Smooth muscle cell (in vitro differentiated cells): ENCODE results near the gene ROPN1B. TPM values are rescaled to one million over a fixed set of nuclear protein-coding genes. Genes with fewer than 3 reads are reported as not detected.
"Not testable (repeated sequence)": the region's sequence is repeated elsewhere in the genome, so short reads cannot be mapped to it uniquely, and the experiment has no call there.

Source experiments
- DNase-seq: peaks from one replicate; lab custom pipeline; 2025; ENCODE audit not compliant: unreplicated experiment; lab: John Stamatoyannopoulos, UW
- H2AFZ ChIP-seq: fragments of 200-600 bp; sonication (generic); 2 replicates; pipeline ENCODE4 v1.6.0; 2016; ENCODE audit warnings: antibody characterized with exemption, low read depth, mild to moderate bottlenecking
- H3F3A ChIP-seq: fragments of 200-600 bp; sonication (generic); 2 replicates; pipeline ENCODE4 v1.6.0; 2017; ENCODE audit warnings: antibody characterized with exemption, low read depth
- H3K27ac ChIP-seq: fragments of 200-600 bp; sonication (generic); 2 replicates; pipeline ENCODE4 v1.5.1; 2016; ENCODE audit warnings: low read depth, mild to moderate bottlenecking
- H3K27me3 ChIP-seq: fragments of 200-600 bp; sonication (generic); 2 replicates; pipeline ENCODE4 v1.6.1; 2016; ENCODE audit warnings: low read depth, mild to moderate bottlenecking
- H3K36me3 ChIP-seq: fragments of 200-600 bp; sonication (generic); 2 replicates; pipeline ENCODE4 v1.5.1; 2016; ENCODE audit warnings: low read depth
- H3K4me1 ChIP-seq: fragments of 200-600 bp; sonication (generic); 2 replicates; pipeline ENCODE4 v1.5.1; 2016; ENCODE audit warnings: low read depth
- H3K4me2 ChIP-seq: fragments of 200-600 bp; sonication (generic); 2 replicates; pipeline ENCODE4 v1.6.0; 2016; ENCODE audit warnings: mild to moderate bottlenecking
- H3K4me3 ChIP-seq: fragments of 200-600 bp; sonication (generic); 2 replicates; pipeline ENCODE4 v1.5.1; 2016; ENCODE audit warnings: mild to moderate bottlenecking
- H3K79me2 ChIP-seq: fragments of 200-600 bp; sonication (generic); 2 replicates; pipeline ENCODE4 v1.6.0; 2016; ENCODE audit warnings: low read depth, mild to moderate bottlenecking
- H3K9ac ChIP-seq: fragments of 200-600 bp; sonication (generic); 2 replicates; pipeline ENCODE4 v1.6.0; 2016; ENCODE audit warnings: low read depth
- H3K9me3 ChIP-seq: fragments of 200-600 bp; sonication (generic); replicated peaks from 2 replicates; pipeline ENCODE4 v1.5.1; 2016; ENCODE audit warnings: low read depth
- H4K20me1 ChIP-seq: fragments of 200-600 bp; sonication (generic); 2 replicates; pipeline ENCODE4 v1.6.0; 2016; ENCODE audit warnings: low read depth
- CTCF ChIP-seq: fragments of 200-600 bp; sonication (generic); IDR thresholded peaks from 2 replicates; pipeline ENCODE4 v1.5.1; 2017; ENCODE audit warnings: borderline replicate concordance, mild to moderate bottlenecking, antibody characterized with exemption; ENCODE audit not compliant: insufficient read depth, poor library complexity, severe bottlenecking
- WGBS: methylation state at CpG from one replicate; pipeline ENCODE4 v1.1.7; 2016; ENCODE audit warnings: low lambda C conversion rate; 5-methylcytosine and 5-hydroxymethylcytosine counted together
- polyA plus RNA-seq: library from polyadenylated mRNA; unstranded; fragments of >200 nt; fragmentation: Nextera tagmentation; extraction: Ambion mirVana; gene quantifications from 2 replicates; pipeline ENCODE4 v1.2.1, GENCODE V29; 2016
- total RNA-seq: library from RNA; depleted of rRNA; stranded (reverse); fragments of >200 nt; gene quantifications from 2 replicates; pipeline ENCODE4 v1.2.3, GENCODE V29; 2014

Gene ROPN1B
- total and polyA plus RNA-seq, 2 experiments from 2014 or later, result not detected

GRCh38 chr3:125936210-125936815, 32.7 kb upstream of the ROPN1B start:
- not testable (repeated sequence) for H3K9ac ChIP-seq

GRCh38 chr3:125936891-125937290, 32.1 kb upstream of the ROPN1B start:
- H3K79me2 ChIP-seq, H3K9ac ChIP-seq, DNase-seq, H3K4me1 ChIP-seq, H4K20me1 ChIP-seq, H2AFZ ChIP-seq, H3K36me3 ChIP-seq, H3K9me3 ChIP-seq, H3K4me2 ChIP-seq, H3K4me3 ChIP-seq, H3F3A ChIP-seq, H3K27ac ChIP-seq, H3K27me3 ChIP-seq: not testable (repeated sequence)
- 68% methylated on average over 12 of the region's 13 CpGs for WGBS

More at GRCh38 chr3:125936210-125936815, 32.7 kb upstream of the ROPN1B start:
- not testable (repeated sequence) for H3K9me3 ChIP-seq, H3F3A ChIP-seq, DNase-seq, H3K4me2 ChIP-seq, H4K20me1 ChIP-seq, H3K36me3 ChIP-seq, H3K79me2 ChIP-seq, H2AFZ ChIP-seq, H3K27me3 ChIP-seq, H3K4me1 ChIP-seq, H3K4me3 ChIP-seq, H3K27ac ChIP-seq
- WGBS, result 87% methylated on average over 10 of the region's 13 CpGs
- TF ChIP-seq CTCF, result peak; percentile 32

GRCh38 chr3:125947806-125948205, 21.2 kb upstream of the ROPN1B start:
- H3F3A ChIP-seq, H3K79me2 ChIP-seq, H2AFZ ChIP-seq, H3K27ac ChIP-seq, H3K4me3 ChIP-seq, H3K4me1 ChIP-seq, H3K4me2 ChIP-seq, H4K20me1 ChIP-seq, H3K36me3 ChIP-seq, DNase-seq, H3K9ac ChIP-seq, H3K9me3 ChIP-seq: not testable (repeated sequence)
- H3K27me3 ChIP-seq, result peaks cover 17% of the 10 kb centered on the region
- 94% methylated on average over 2 of the region's 2 CpGs for WGBS

DNA sequence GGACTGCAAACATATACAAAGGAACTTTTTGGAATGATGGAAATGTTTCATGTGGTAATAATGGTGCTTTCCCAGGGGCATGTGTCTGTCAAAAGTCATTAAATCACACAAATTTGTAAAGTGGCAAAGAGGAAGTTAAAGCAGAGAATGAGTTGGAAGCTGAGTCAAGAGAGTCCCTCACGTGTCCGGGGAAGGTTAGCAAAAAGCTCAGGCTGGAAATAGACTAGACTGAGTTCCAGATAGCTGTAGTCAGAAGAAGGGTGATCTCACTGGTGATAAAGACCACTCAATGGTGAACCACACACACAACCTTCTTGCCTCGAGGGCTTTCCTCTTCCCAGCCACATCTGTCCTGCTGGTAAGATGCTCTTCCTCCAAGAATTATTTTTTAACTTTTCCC, 20.1 kb upstream of the ROPN1B start:
- H3K4me2 ChIP-seq, H3K9ac ChIP-seq, H3F3A ChIP-seq, H3K79me2 ChIP-seq, DNase-seq, H4K20me1 ChIP-seq, H2AFZ ChIP-seq, H3K27ac ChIP-seq, H3K9me3 ChIP-seq, H3K4me1 ChIP-seq, H3K4me3 ChIP-seq, H3K36me3 ChIP-seq: not testable (repeated sequence)
- peaks cover 17% of the 10 kb centered on the region for H3K27me3 ChIP-seq
- 34% methylated on average over 3 of the region's 3 CpGs for WGBS

- H4K20me1 ChIP-seq, H3K9me3 ChIP-seq, H3K9ac ChIP-seq, H2AFZ ChIP-seq, DNase-seq, H3K27ac ChIP-seq, H3K79me2 ChIP-seq, H3K4me1 ChIP-seq, H3F3A ChIP-seq, H3K36me3 ChIP-seq, H3K4me2 ChIP-seq, H3K27me3 ChIP-seq, H3K4me3 ChIP-seq: not testable (repeated sequence)
- WGBS, result 89% methylated on average over 3 of the region's 3 CpGs
These were observed 17.8 kb upstream of the ROPN1B start for GRCh38 chr3:125951176-125951575.

- not testable (repeated sequence) for H3K9ac ChIP-seq, DNase-seq, H3K27ac ChIP-seq, H3K4me3 ChIP-seq, H3F3A ChIP-seq, H3K4me1 ChIP-seq, H3K9me3 ChIP-seq, H3K4me2 ChIP-seq, H2AFZ ChIP-seq, H4K20me1 ChIP-seq, H3K79me2 ChIP-seq, H3K36me3 ChIP-seq
- H3K27me3 ChIP-seq, result peaks cover 10% of the 10 kb centered on the region
- WGBS, result 93% methylated on average over 2 of the region's 4 CpGs
These were observed 12.0 kb upstream of the ROPN1B start for GRCh38 chr3:125957020-125957419.
